BLaER1 treated with 17β-estradiol and CSF1 and Interleukin-3, amounts not matched to agents 10 nM and 100 nM (cell line): ENCODE results near the gene GABRB2.
"Not testable (repeated sequence)": the region's sequence is repeated elsewhere in the genome, so short reads cannot be mapped to it uniquely, and the experiment has no call there.

ENCODE experiments used
- H3K27ac ChIP-seq, 11 experiments: shearing (Covaris generic); formaldehyde crosslinking; 2 replicates each; pipeline ENCODE4 v1.8.1; 2022
- H3K27me3 ChIP-seq, 11 experiments: shearing (Covaris generic); formaldehyde crosslinking; 2 replicates each; pipeline ENCODE4 v1.8.1; 2022
- H3K36me3 ChIP-seq, 11 experiments: shearing (Covaris generic); formaldehyde crosslinking; 2 replicates each; pipeline ENCODE4 v1.8.1; 2022
- H3K4me1 ChIP-seq, 10 experiments: shearing (Covaris generic); formaldehyde crosslinking; 2 replicates each; pipeline ENCODE4 v1.8.1; 2022
- H3K4me2 ChIP-seq, 11 experiments: shearing (Covaris generic); formaldehyde crosslinking; 2 replicates each; pipeline ENCODE4 v1.8.1; 2022
- H3K4me3 ChIP-seq, 10 experiments: shearing (Covaris generic); formaldehyde crosslinking; 2 replicates each; pipeline ENCODE4 v1.8.1; 2022
- H3K9ac ChIP-seq, 11 experiments: shearing (Covaris generic); formaldehyde crosslinking; 2 replicates each; pipeline ENCODE4 v1.8.1; 2022
- H3K9me3 ChIP-seq, 11 experiments: shearing (Covaris generic); formaldehyde crosslinking; replicated peaks in 1 of 11; 2 replicates each; pipeline ENCODE4 v1.8.1; 2022
- H4K20me1 ChIP-seq, 11 experiments: shearing (Covaris generic); formaldehyde crosslinking; 2 replicates each; pipeline ENCODE4 v1.8.1; 2022
- Cebpa-rat ChIP-seq, 11 experiments: shearing (Covaris generic); IDR thresholded peaks; 2 replicates each; pipeline ENCODE4 v1.8.1; 2022

GABRB2 gene

DNA sequence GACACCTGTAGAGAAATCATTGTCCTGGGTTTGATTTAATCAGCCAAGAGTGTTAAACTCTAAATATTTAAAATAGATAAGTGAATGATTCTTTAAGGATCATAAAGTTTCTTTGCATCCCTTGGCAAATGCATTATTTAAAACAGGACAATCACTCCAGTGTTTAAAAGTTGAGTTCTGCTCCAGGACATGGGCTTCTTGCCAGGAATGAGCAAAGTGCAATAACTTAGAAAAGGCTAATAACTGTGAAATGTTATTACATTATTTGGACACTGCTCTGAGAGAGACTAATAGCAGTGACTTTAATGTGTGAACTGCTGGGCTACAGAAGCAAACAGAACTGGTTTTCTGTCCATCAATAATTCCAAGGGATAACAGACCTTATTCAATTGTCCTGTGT lies 283.3 kb downstream of the GABRB2 start:
- TF ChIP-seq Cebpa-rat (IDR thresholded peaks at IDR 0.05): no peak
- no peaks in the 10 kb centered on the region for H3K9me3 ChIP-seq
- H3K4me2 ChIP-seq: no peak overlapping the region
- H3K4me3 ChIP-seq: no peak overlapping the region
- H4K20me1 ChIP-seq: no peaks in the 10 kb centered on the region
- no peak overlapping the region for H3K27ac ChIP-seq
- peaks cover 0 to 10% (median 4%) of the 10 kb centered on the region in 10 experiments; a peak in 7 of 20 replicates for H3K4me1 ChIP-seq
- H3K27me3 ChIP-seq: no peaks in the 10 kb centered on the region
- no peak overlapping the region for H3K9ac ChIP-seq
- no peaks in the 10 kb centered on the region for H3K36me3 ChIP-seq

DNA sequence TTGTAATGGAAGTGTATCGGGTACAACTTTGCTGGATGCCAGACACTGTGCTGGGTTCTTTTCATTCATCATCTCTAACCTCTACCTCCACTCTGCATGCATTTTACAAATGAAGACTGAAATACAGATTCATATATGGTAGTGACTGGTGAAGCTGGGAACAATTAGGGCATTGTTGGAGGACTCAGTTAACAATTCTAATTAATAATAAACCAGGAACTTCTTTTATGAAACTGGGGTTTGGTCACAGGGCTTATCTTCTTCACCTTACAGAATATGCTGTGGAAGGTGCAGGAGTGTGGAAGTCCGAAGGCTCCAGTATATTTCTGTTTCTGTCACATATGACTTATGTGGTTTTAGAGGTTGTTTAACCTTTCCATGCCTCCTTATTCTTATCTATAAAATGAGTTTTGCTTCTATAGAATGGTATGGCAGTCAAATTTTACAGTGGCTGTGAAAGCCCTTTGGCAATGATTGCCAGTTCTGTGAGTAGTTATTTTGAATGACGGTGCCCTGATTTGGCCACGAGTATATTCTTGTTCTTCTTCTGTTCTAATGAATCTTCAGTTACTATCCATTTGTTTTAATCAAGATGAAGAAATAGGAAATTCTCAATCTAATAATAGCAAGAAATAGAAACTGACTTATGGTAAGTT lies 284.7 kb downstream of the GABRB2 start:
- Histone ChIP-seq H3K36me3 (no peaks in the 10 kb centered on the region), H3K4me2 (no peak overlapping the region), H3K27me3 (no peaks in the 10 kb centered on the region), H3K27ac (no peak overlapping the region), H3K4me1 (peaks cover 0 to 10% (median 4%) of the 10 kb centered on the region in 10 experiments; a peak in 7 of 20 replicates), H3K9ac (no peak overlapping the region), H3K9me3 (no peaks in the 10 kb centered on the region), H3K4me3 (no peak overlapping the region), H4K20me1 (no peaks in the 10 kb centered on the region)
- no peak for TF ChIP-seq Cebpa-rat (IDR thresholded peaks at IDR 0.05)

DNA sequence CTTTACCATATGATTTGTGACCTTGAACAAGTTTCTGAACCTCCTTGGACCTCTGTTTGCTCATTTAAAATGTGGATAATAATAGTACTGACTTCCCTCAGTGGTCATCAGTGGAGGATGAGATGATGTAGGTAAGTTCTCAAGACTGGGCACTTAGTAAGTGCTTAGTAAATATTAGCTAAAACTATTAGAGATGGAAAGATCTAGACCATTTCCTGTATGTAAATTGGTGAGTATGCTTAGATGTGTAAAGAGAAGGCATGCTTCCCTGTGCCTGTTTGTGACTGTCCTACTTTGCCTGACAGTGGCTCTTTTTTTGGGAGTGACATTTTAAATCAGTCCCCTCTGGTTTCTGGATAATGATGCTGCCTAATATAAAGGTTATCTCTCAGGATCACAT lies 288.1 kb downstream of the GABRB2 start:
- H4K20me1 ChIP-seq: no peaks in the 10 kb centered on the region
- H3K9me3 ChIP-seq: no peaks in the 10 kb centered on the region
- peak overlapping the region in 1 of 11 experiments; percentile 37; a peak in 1 of 22 replicates for H3K4me2 ChIP-seq
- H3K27ac ChIP-seq: no peak overlapping the region
- H3K27me3 ChIP-seq: no peaks in the 10 kb centered on the region
- no peaks in the 10 kb centered on the region for H3K36me3 ChIP-seq
- TF ChIP-seq Cebpa-rat (IDR thresholded peaks at IDR 0.05): no peak
- no peak overlapping the region for H3K9ac ChIP-seq
- H3K4me3 ChIP-seq: no peak overlapping the region
- peaks cover 0 to 10% (median 4%) of the 10 kb centered on the region in 10 experiments; a peak in 7 of 20 replicates for H3K4me1 ChIP-seq

DNA sequence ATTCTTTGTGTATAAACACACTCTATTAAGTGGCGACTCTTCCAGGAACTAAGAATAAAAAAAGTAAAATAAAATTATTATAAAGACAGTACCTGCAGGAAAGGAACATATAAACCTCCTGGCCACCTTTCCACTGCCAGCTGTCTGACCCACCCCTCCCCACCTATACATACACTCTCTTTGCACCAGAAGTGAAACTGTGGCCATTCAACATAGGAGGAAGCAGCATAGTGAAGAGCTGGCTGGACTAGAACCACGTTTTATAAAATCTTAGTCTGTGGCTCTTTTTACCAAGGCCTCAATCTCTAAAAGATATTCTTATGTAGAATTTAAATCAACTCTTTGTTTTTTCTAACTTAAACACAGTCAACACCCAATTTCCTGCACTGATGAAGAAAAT lies 289.6 kb downstream of the GABRB2 start:
- Histone ChIP-seq H3K27me3 (no peaks in the 10 kb centered on the region), H3K4me2 (no peak overlapping the region), H3K4me3 (no peak overlapping the region), H4K20me1 (no peaks in the 10 kb centered on the region), H3K27ac (no peak overlapping the region), H3K36me3 (no peaks in the 10 kb centered on the region), H3K4me1 (peaks cover 0 to 10% (median 4%) of the 10 kb centered on the region in 10 experiments; a peak in 7 of 20 replicates), H3K9ac (no peak overlapping the region), H3K9me3 (no peaks in the 10 kb centered on the region)
- TF ChIP-seq Cebpa-rat (IDR thresholded peaks at IDR 0.05): no peak

DNA sequence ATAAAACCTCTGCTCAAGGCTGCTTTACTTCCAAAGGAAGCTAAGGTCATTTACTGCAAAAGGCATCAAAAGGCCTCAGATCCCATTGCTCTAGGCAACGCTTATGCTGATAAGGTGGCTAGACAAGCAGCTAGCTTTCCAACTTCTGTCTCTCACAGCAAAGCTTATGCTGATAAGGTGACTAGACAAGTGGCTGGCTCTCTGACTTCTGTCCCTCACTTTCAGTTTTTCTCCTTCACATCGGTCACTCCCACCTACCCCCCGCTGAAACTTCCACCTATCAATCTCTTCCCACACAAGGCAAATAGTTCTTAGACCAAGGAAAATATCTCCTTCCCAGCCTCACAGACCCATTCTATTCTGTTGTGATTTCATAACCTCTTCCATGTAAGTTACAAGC lies 293.6 kb downstream of the GABRB2 start:
- not testable (repeated sequence) for H3K4me1 ChIP-seq, H4K20me1 ChIP-seq, H3K4me2 ChIP-seq, H3K9me3 ChIP-seq, H3K36me3 ChIP-seq, H3K27me3 ChIP-seq, H3K27ac ChIP-seq, H3K4me3 ChIP-seq, H3K9ac ChIP-seq

DNA sequence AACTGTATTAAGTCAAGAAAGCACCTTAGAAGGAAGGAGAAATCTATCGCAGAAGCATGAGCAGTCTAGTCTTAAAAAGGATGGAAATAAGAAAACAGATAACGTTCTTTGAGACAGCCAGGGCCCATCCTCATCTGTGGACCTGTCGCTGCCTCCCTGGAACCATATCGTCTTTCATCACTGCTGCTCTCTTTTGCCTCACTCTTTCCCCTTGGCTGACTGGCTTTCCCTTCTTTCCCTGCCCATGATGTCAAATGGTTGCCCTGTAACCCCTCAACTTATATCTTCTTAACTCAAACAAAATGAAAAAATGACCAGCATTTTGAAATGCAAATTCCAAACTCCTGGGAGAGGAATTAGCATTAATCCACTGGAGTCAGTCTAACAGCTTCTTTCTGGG lies 299.8 kb downstream of the GABRB2 start:
- TF ChIP-seq Cebpa-rat (IDR thresholded peaks at IDR 0.05): no peak
- no peak overlapping the region for H3K27ac ChIP-seq

DNA sequence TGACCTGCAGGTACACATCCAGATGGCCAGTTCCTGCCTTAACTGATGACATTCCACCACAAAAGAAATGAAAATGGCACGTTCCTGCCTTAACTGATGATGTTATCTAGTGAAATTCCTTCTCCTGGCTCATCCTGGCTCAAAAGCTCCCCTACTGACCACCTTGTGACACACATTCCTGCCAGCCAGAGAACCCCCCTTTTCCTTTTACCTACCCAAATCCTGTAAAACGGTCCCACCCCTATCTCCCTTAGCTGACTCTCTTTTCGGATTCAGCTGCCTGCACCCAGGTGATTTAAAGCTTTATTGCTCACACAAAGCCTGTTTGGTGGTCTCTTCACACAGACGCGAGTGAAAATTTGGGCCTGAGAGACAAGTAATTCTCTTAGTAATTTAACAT lies 300.7 kb downstream of the GABRB2 start:
- not testable (repeated sequence) for H3K9me3 ChIP-seq, H4K20me1 ChIP-seq, H3K9ac ChIP-seq, H3K4me1 ChIP-seq, H3K4me3 ChIP-seq, H3K27ac ChIP-seq, H3K27me3 ChIP-seq, H3K4me2 ChIP-seq, H3K36me3 ChIP-seq

More for the DNA sequence above, 299.8 kb downstream of the GABRB2 start:
- Histone ChIP-seq H3K4me1 (no peaks in the 10 kb centered on the region), H3K4me2 (no peak overlapping the region), H3K27me3 (no peaks in the 10 kb centered on the region), H3K4me3 (no peak overlapping the region), H3K9me3 (no peaks in the 10 kb centered on the region; a peak in 4 of 22 replicates), H3K9ac (no peak overlapping the region), H3K36me3 (no peaks in the 10 kb centered on the region), H4K20me1 (no peaks in the 10 kb centered on the region)
